ENCODE results near the gene USH2A. TPM values are rescaled to one million over a fixed set of nuclear protein-coding genes. Genes with fewer than 3 reads are reported as not detected.

Gene USH2A

Small RNAs within 50 kb of the gene (small RNA-seq; reads per million reads assigned to genes)
- not detected for gene MRPS18BP1 (ENCODE audit: insufficient read depth)
- gene RF00108 (ENCODE audit: insufficient read depth), result not detected

Measured in neuronal stem cell (in vitro differentiated cells).